Measurements from ENCODE around the gene CAMK2D.
A peak's percentile ranks its signal among the peaks of the same experiment; 100 is the strongest.

CAMK2D gene

GRCh38 chr4:113500424-113500823 lies 261.1 kb downstream of the CAMK2D start:
- no peaks in the 10 kb centered on the region for H3K4me1 Mint-ChIP-seq (ENCODE audit: low read depth)
- peaks cover 78% of the 10 kb centered on the region for H3K36me3 Mint-ChIP-seq (ENCODE audit: low read depth)
- H3K9me3 Mint-ChIP-seq: no peaks in the 10 kb centered on the region
- H3K4me3 Mint-ChIP-seq: no peak overlapping the region
- H3K27ac Mint-ChIP-seq: no peak overlapping the region
- no peaks in the 10 kb centered on the region for H3K27me3 Mint-ChIP-seq

- Mint-ChIP-seq H3K4me1 (ENCODE audit: low read depth) (no peaks in the 10 kb centered on the region), H3K27ac (no peak overlapping the region), H3K36me3 (ENCODE audit: low read depth) (peaks cover 77% of the 10 kb centered on the region), H3K9me3 (no peaks in the 10 kb centered on the region), H3K4me3 (no peak overlapping the region), H3K27me3 (no peaks in the 10 kb centered on the region)
These were observed 261.8 kb downstream of the CAMK2D start for GRCh38 chr4:113499696-113500095.

GRCh38 chr4:113499166-113499565 lies 262.4 kb downstream of the CAMK2D start:
- Mint-ChIP-seq H3K27me3 (no peaks in the 10 kb centered on the region), H3K4me3 (no peak overlapping the region), H3K27ac (no peak overlapping the region), H3K4me1 (ENCODE audit: low read depth) (no peaks in the 10 kb centered on the region), H3K9me3 (no peaks in the 10 kb centered on the region), H3K36me3 (ENCODE audit: low read depth) (peaks cover 73% of the 10 kb centered on the region)

- H3K4me3 Mint-ChIP-seq: no peak overlapping the region
- H3K9me3 Mint-ChIP-seq: no peaks in the 10 kb centered on the region
- H3K4me1 Mint-ChIP-seq (ENCODE audit: low read depth): no peaks in the 10 kb centered on the region
- H3K27ac Mint-ChIP-seq: no peak overlapping the region
- H3K27me3 Mint-ChIP-seq: no peaks in the 10 kb centered on the region
- H3K36me3 Mint-ChIP-seq (ENCODE audit: low read depth): peaks cover 61% of the 10 kb centered on the region
These were observed 264.2 kb downstream of the CAMK2D start for GRCh38 chr4:113497154-113497884.

- Mint-ChIP-seq H3K36me3 (ENCODE audit: low read depth) (peaks cover 58% of the 10 kb centered on the region), H3K27ac (no peak overlapping the region), H3K4me1 (ENCODE audit: low read depth) (no peaks in the 10 kb centered on the region), H3K9me3 (no peaks in the 10 kb centered on the region), H3K27me3 (no peaks in the 10 kb centered on the region), H3K4me3 (no peak overlapping the region)
These were observed 264.8 kb downstream of the CAMK2D start for GRCh38 chr4:113496698-113497097.

- Mint-ChIP-seq H3K27me3 (no peaks in the 10 kb centered on the region), H3K27ac (no peak overlapping the region), H3K4me3 (no peak overlapping the region), H3K4me1 (ENCODE audit: low read depth) (no peaks in the 10 kb centered on the region), H3K9me3 (no peaks in the 10 kb centered on the region), H3K36me3 (ENCODE audit: low read depth) (peaks cover 58% of the 10 kb centered on the region)
These were observed 265.7 kb downstream of the CAMK2D start for GRCh38 chr4:113495790-113496189.

- Mint-ChIP-seq H3K27me3 (no peaks in the 10 kb centered on the region), H3K36me3 (ENCODE audit: low read depth) (peaks cover 69% of the 10 kb centered on the region)
These were observed 278.4 kb downstream of the CAMK2D start for GRCh38 chr4:113483131-113483530.

GRCh38 chr4:113482325-113482724 lies 279.2 kb downstream of the CAMK2D start:
- no peak overlapping the region for H3K4me3 Mint-ChIP-seq
- H3K36me3 Mint-ChIP-seq (ENCODE audit: low read depth): peaks cover 72% of the 10 kb centered on the region
- no peaks in the 10 kb centered on the region for H3K27me3 Mint-ChIP-seq
- H3K27ac Mint-ChIP-seq: no peak overlapping the region
- H3K4me1 Mint-ChIP-seq (ENCODE audit: low read depth): peaks cover 12% of the 10 kb centered on the region
- H3K9me3 Mint-ChIP-seq: peaks cover 8% of the 10 kb centered on the region

More at GRCh38 chr4:113483131-113483530, 278.4 kb downstream of the CAMK2D start:
- Mint-ChIP-seq H3K27ac (no peak overlapping the region), H3K4me3 (no peak overlapping the region), H3K4me1 (ENCODE audit: low read depth) (peaks cover 9% of the 10 kb centered on the region), H3K9me3 (peaks cover 8% of the 10 kb centered on the region)

GRCh38 chr4:113481820-113482219 lies 279.7 kb downstream of the CAMK2D start:
- Mint-ChIP-seq H3K27ac (no peak overlapping the region), H3K4me3 (no peak overlapping the region), H3K36me3 (ENCODE audit: low read depth) (peaks cover 72% of the 10 kb centered on the region), H3K27me3 (no peaks in the 10 kb centered on the region), H3K4me1 (ENCODE audit: low read depth) (peaks cover 15% of the 10 kb centered on the region), H3K9me3 (peaks cover 10% of the 10 kb centered on the region)

GRCh38 chr4:113480109-113480508 lies 281.4 kb downstream of the CAMK2D start:
- Mint-ChIP-seq H3K4me3 (no peak overlapping the region), H3K27me3 (no peaks in the 10 kb centered on the region), H3K27ac (no peak overlapping the region), H3K4me1 (ENCODE audit: low read depth) (peaks cover 32% of the 10 kb centered on the region), H3K36me3 (ENCODE audit: low read depth) (peaks cover 78% of the 10 kb centered on the region), H3K9me3 (peaks cover 16% of the 10 kb centered on the region)

- Mint-ChIP-seq H3K27ac (peak overlapping the region; percentile 68), H3K36me3 (ENCODE audit: low read depth) (peaks cover 60% of the 10 kb centered on the region), H3K9me3 (peaks cover 16% of the 10 kb centered on the region), H3K4me3 (no peak overlapping the region), H3K27me3 (no peaks in the 10 kb centered on the region), H3K4me1 (ENCODE audit: low read depth) (peaks cover 50% of the 10 kb centered on the region)
These were observed 283.5 kb downstream of the CAMK2D start for GRCh38 chr4:113478032-113478431.

- Mint-ChIP-seq H3K27me3 (no peaks in the 10 kb centered on the region), H3K27ac (peak overlapping the region; percentile 85), H3K4me1 (ENCODE audit: low read depth) (peaks cover 53% of the 10 kb centered on the region), H3K9me3 (peaks cover 16% of the 10 kb centered on the region), H3K4me3 (peak overlapping the region; percentile 41), H3K36me3 (ENCODE audit: low read depth) (peaks cover 52% of the 10 kb centered on the region)
These were observed 284.7 kb downstream of the CAMK2D start for GRCh38 chr4:113476800-113477199.

- H3K4me1 Mint-ChIP-seq (ENCODE audit: low read depth): peaks cover 64% of the 10 kb centered on the region
- no peak overlapping the region for H3K4me3 Mint-ChIP-seq
- H3K9me3 Mint-ChIP-seq: peaks cover 19% of the 10 kb centered on the region
- H3K36me3 Mint-ChIP-seq (ENCODE audit: low read depth): peaks cover 62% of the 10 kb centered on the region
- no peaks in the 10 kb centered on the region for H3K27me3 Mint-ChIP-seq
- peak overlapping the region; percentile 89 for H3K27ac Mint-ChIP-seq
These were observed 287.5 kb downstream of the CAMK2D start for GRCh38 chr4:113474017-113474416.

GRCh38 chr4:113472864-113473263 lies 288.7 kb downstream of the CAMK2D start:
- H3K4me1 Mint-ChIP-seq (ENCODE audit: low read depth): peaks cover 64% of the 10 kb centered on the region

GRCh38 chr4:113471146-113471860 lies 290.2 kb downstream of the CAMK2D start:
- peaks cover 48% of the 10 kb centered on the region for H3K36me3 Mint-ChIP-seq (ENCODE audit: low read depth)
- peaks cover 4% of the 10 kb centered on the region for H3K9me3 Mint-ChIP-seq
- H3K27ac Mint-ChIP-seq: peak overlapping the region; percentile 56
- peaks cover 60% of the 10 kb centered on the region for H3K4me1 Mint-ChIP-seq (ENCODE audit: low read depth)
- H3K4me3 Mint-ChIP-seq: no peak overlapping the region
- H3K27me3 Mint-ChIP-seq: no peaks in the 10 kb centered on the region

More at GRCh38 chr4:113472864-113473263, 288.7 kb downstream of the CAMK2D start:
- Mint-ChIP-seq H3K9me3 (peaks cover 12% of the 10 kb centered on the region), H3K4me3 (no peak overlapping the region), H3K36me3 (ENCODE audit: low read depth) (peaks cover 54% of the 10 kb centered on the region), H3K27me3 (no peaks in the 10 kb centered on the region), H3K27ac (no peak overlapping the region)

Data from stimulated activated naive CD8-positive, alpha-beta T cell treated with anti-CD3 and anti-CD28 coated beads, Interleukin-15, Interleukin-2, amounts not matched to agents 100 ng/mL and 50 ng/mL, for 24 hours (primary cell).